ENCODE data around the gene NAA40. TPM values are rescaled to one million over a fixed set of nuclear protein-coding genes. Genes with fewer than 3 reads are reported as not detected.

NAA40 gene
- total RNA-seq, 1 experiment from 2014 or later, result 44.4 TPM

DNA sequence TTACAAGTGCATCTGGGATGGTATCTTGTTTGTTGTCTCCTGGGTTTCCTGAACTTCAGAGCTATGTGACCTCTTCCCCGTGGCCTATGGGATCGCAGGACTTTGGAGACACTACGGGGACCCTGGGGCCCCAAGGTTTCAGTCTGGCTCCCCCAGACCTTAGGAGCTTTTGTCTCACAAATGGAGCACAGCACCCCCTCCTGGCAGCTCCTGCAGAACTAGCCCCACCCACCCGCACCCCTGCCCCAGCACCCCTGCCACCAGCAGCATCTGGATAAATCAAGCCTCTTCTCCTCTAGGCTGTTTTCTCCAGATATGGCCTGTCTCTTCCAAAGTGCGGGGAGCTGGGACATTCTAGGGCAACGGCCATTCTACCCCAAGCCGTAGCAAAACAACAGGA lies 32.2 kb upstream of the NAA40 start:
- no CpG with 5 or more reads among the region's 7 CpGs for WGBS (ENCODE audit: extremely low coverage, insufficient read length, low lambda C conversion rate)
- Mint-ChIP-seq H3K27ac (peak overlapping the region in 2 of 3 experiments; percentile 49 to 77; a peak in 2 of 7 replicates), H3K27me3 (ENCODE audit: low read depth) (no peaks in the 10 kb centered on the region; the same call in 1 of the 2 replicates), H3K4me1 (peaks cover 26 to 67% of the 10 kb centered on the region in 2 experiments), H3K36me3 (ENCODE audit: insufficient read depth in 1 of 3, low read depth in 3 of 3) (peaks cover 17 to 49% (median 48%) of the 10 kb centered on the region in 3 experiments; a peak in 6 of 7 replicates), H3K9me3 (no peaks in the 10 kb centered on the region), H3K4me3 (no peak overlapping the region)
- no peaks in the 10 kb centered on the region for H4K20me1 ChIP-seq (ENCODE audit: control insufficient read depth, insufficient read depth, insufficient read length)
- H2BK5ac ChIP-seq (ENCODE audit: insufficient read length, low read length), result no peak overlapping the region
- H3K23ac ChIP-seq (ENCODE audit: insufficient read length, low read depth, low read length), result no peak overlapping the region
- H2BK120ac ChIP-seq (ENCODE audit: low read depth, low read length, poor library complexity, severe bottlenecking), result no peak overlapping the region
- H3T11ph ChIP-seq (ENCODE audit: low read length), result no peak overlapping the region
- H4K91ac ChIP-seq (ENCODE audit: insufficient read length, low read depth, low read length), result no peak overlapping the region
- no peak overlapping the region for H3K27ac ChIP-seq (ENCODE audit: insufficient read length, low read depth, low read length)
- H2BK20ac ChIP-seq (ENCODE audit: low read depth, low read length, poor library complexity, severe bottlenecking), result no peak overlapping the region
- no peak overlapping the region for H3K56ac ChIP-seq (ENCODE audit: insufficient read length, low read depth, low read length)
- DNase-seq, result no peak
- H3K18ac ChIP-seq (ENCODE audit: insufficient read length, low read depth, low read length), result no peak overlapping the region
- no peaks in the 10 kb centered on the region for H3K23me2 ChIP-seq (ENCODE audit: insufficient read length, low read depth, low read length, poor library complexity, severe bottlenecking)
- H3K14ac ChIP-seq (ENCODE audit: insufficient read depth, low read length), result no peak overlapping the region
- H3K79me1 ChIP-seq (ENCODE audit: insufficient read depth, low read depth, low read length, poor library complexity, severe bottlenecking), result no peaks in the 10 kb centered on the region
- no peak overlapping the region for H4K8ac ChIP-seq (replicated peaks; ENCODE audit: insufficient read length, low read depth, low read length)
- no peaks in the 10 kb centered on the region; the same call in 1 of the 2 replicates for H3K4me1 ChIP-seq (ENCODE audit: insufficient read depth, low read length)
- H3K4me2 ChIP-seq (ENCODE audit: insufficient read depth, insufficient read length, low read length), result no peak overlapping the region
- H2AFZ ChIP-seq (ENCODE audit: low read length), result no peak overlapping the region
- TF ChIP-seq, protein P1, sequence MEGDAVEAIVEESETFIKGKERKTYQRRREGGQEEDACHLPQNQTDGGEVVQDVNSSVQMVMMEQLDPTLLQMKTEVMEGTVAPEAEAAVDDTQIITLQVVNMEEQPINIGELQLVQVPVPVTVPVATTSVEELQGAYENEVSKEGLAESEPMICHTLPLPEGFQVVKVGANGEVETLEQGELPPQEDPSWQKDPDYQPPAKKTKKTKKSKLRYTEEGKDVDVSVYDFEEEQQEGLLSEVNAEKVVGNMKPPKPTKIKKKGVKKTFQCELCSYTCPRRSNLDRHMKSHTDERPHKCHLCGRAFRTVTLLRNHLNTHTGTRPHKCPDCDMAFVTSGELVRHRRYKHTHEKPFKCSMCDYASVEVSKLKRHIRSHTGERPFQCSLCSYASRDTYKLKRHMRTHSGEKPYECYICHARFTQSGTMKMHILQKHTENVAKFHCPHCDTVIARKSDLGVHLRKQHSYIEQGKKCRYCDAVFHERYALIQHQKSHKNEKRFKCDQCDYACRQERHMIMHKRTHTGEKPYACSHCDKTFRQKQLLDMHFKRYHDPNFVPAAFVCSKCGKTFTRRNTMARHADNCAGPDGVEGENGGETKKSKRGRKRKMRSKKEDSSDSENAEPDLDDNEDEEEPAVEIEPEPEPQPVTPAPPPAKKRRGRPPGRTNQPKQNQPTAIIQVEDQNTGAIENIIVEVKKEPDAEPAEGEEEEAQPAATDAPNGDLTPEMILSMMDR (conservative IDR thresholded peaks at IDR 0.05), result peak; percentile 59
- no peaks in the 10 kb centered on the region for H3K9me3 ChIP-seq (ENCODE audit: control insufficient read depth, low read depth, low read length)
- H3K79me2 ChIP-seq (ENCODE audit: insufficient read depth, low read length), result no peaks in the 10 kb centered on the region
- H4K5ac ChIP-seq (ENCODE audit: insufficient read length, low read depth, low read length), result no peak overlapping the region
- H2BK15ac ChIP-seq (ENCODE audit: low read depth, low read length), result no peak overlapping the region
- H2AK5ac ChIP-seq (ENCODE audit: insufficient read length, low read length), result no peak overlapping the region
- H3K4ac ChIP-seq (ENCODE audit: low read depth, low read length), result no peak overlapping the region
- H3K27me3 ChIP-seq (ENCODE audit: insufficient read depth, low read length), result no peaks in the 10 kb centered on the region
- H2BK12ac ChIP-seq (ENCODE audit: insufficient read length, low read depth, low read length), result no peak overlapping the region
- no peak overlapping the region for H3K9ac ChIP-seq (ENCODE audit: extremely low read depth, insufficient read length, low read length)

Measured in H9 (cell line).